Caco-2 (cell line): ENCODE data around the gene PTGES3. TPM values are rescaled to one million over a fixed set of nuclear protein-coding genes. Genes with fewer than 3 reads are reported as not detected.

ENCODE experiments used
- BruUV-seq: library from RNA; stranded (reverse); fragments of 400-500 nt; replicated peaks from 2 replicates; lab custom pipeline; 2021; lab: Mats Ljungman, UMichigan
- CTCF ChIA-PET: fragments of 300-600 bp; sonication (Branson Sonifier 250); formaldehyde crosslinking; loops from one replicate; lab custom pipeline; 2022; ENCODE audit warnings: antibody characterized with exemption; lab: Charles Lee
- POLR2A ChIA-PET: fragments of 300-600 bp; sonication (Branson Sonifier 250); formaldehyde crosslinking; loops from one replicate; lab custom pipeline; 2022; ENCODE audit warnings: antibody characterized with exemption; lab: Charles Lee
- DNase-seq, 2 experiments: peaks; one replicate each; pipeline versions ENCODE4 v3.0.0 to v3.0.0-alpha.2; 2020 to 2022
- H3K27me3 ChIP-seq: replicated peaks from 2 replicates; pipeline ENCODE4 v1.6.0; 2011; ENCODE audit warnings: low read length; ENCODE audit not compliant: control insufficient read depth, insufficient read depth
- H3K36me3 ChIP-seq: 2 replicates; pipeline ENCODE4 v1.5.1; 2011; ENCODE audit warnings: low read length; ENCODE audit not compliant: control insufficient read depth, insufficient read depth
- H3K4me1 ChIP-seq: fragments of 250-450 bp; sonication (Bioruptor Pico); 2 replicates; pipeline ENCODE4 v1.5.1; 2020; ENCODE audit warnings: mild to moderate bottlenecking
- H3K4me3 ChIP-seq: 2 replicates; pipeline ENCODE4 v1.5.1; 2011; ENCODE audit warnings: low read depth, mild to moderate bottlenecking, control low read depth, low read length
- H3K9me3 ChIP-seq: fragments of 250-450 bp; sonication (Bioruptor Pico); 2 replicates; pipeline ENCODE4 v1.5.1; 2020; ENCODE audit warnings: mild to moderate bottlenecking, moderate library complexity
- H3K27ac Mint-ChIP-seq: one replicate; pipeline ENCODE4 v1.8.0; 2022; ENCODE audit warnings: mixed read lengths; ENCODE audit not compliant: unreplicated experiment
- H3K27me3 Mint-ChIP-seq: one replicate; pipeline ENCODE4 v1.8.0; 2022; ENCODE audit warnings: mixed read lengths; ENCODE audit not compliant: insufficient read depth, unreplicated experiment
- H3K36me3 Mint-ChIP-seq: one replicate; pipeline ENCODE4 v1.8.0; 2022; ENCODE audit warnings: mild to moderate bottlenecking, mixed read lengths; ENCODE audit not compliant: insufficient read depth, unreplicated experiment
- H3K4me1 Mint-ChIP-seq: one replicate; pipeline ENCODE4 v1.8.0; 2022; ENCODE audit warnings: low read depth, mixed read lengths; ENCODE audit not compliant: unreplicated experiment
- H3K4me3 Mint-ChIP-seq: one replicate; pipeline ENCODE4 v1.8.0; 2022; ENCODE audit warnings: mild to moderate bottlenecking, moderate library complexity, mixed read lengths; ENCODE audit not compliant: unreplicated experiment
- H3K9me3 Mint-ChIP-seq: one replicate; pipeline ENCODE4 v1.8.0; 2022; ENCODE audit warnings: mixed read lengths; ENCODE audit not compliant: unreplicated experiment
- intact Hi-C: fragments of 100-400 bp; cut with micrococcal nuclease; formaldehyde crosslinking; loops from one replicate; pipeline ENCODE4 v1.10.0; 2022; ENCODE audit not compliant: unreplicated experiment
- total RNA-seq: library from RNA; stranded (reverse); gene quantifications from 2 replicates; pipeline ENCODE4 v1.2.3, GENCODE V29; 2022
- TF ChIP-seq, protein P1 (sequence below), 2 experiments: fragments of 200-600 bp in 1 of 2; IDR thresholded peaks; 1 replicate in 1 of 2; 2 replicates in 1 of 2; pipeline versions ENCODE4 v1.5.1 to v1.8.0; 2011 to 2022; ENCODE audit warnings: antibody characterized with exemption in 1 of 2, control low read depth in 1 of 2, inconsistent platforms in 1 of 2, low read depth in 1 of 2, low read length in 1 of 2, mild to moderate bottlenecking in 1 of 2, moderate library complexity in 1 of 2; ENCODE audit not compliant: insufficient read depth in 1 of 2, severe bottlenecking in 1 of 2, unreplicated experiment in 1 of 2

The PTGES3 gene
- total RNA-seq, 1 experiment from 2014 or later: 242 TPM

DNA sequence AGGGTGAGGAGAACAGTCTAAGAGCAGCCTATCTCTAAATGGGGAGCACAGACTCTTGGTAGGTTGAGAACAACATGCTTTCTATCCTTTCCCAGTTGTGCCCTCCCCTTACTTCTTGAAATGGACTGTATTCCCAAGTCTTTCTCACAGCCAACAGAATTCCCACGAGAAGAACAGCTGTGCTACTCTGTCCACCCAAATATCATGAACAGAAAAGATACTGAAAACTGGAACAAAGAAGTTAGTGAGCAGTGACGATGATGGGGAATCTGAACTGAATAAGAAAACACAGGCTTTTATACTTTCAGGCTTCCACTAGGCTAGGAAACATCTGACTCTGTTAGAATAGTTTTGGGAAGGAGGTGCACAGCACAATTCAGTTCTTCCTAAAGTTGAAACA, 33.6 kb upstream of the PTGES3 start:
- Histone ChIP-seq H3K4me1 (peaks cover 32% of the 10 kb centered on the region), H3K27me3 (no peaks in the 10 kb centered on the region), H3K4me3 (no peak overlapping the region), H3K36me3 (peaks cover 1% of the 10 kb centered on the region), H3K9me3 (no peaks in the 10 kb centered on the region)
- H3K27ac Mint-ChIP-seq: no peak overlapping the region
- no peaks in the 10 kb centered on the region for H3K9me3 Mint-ChIP-seq
- peaks cover 81% of the 10 kb centered on the region for H3K36me3 Mint-ChIP-seq
- no TSS peak for BruUV-seq
- no peak for DNase-seq
- POLR2A ChIA-PET: interaction anchor here (3.7 kb wide), 1 partner anchor 33 kb away, joined by 29 read pairs; the partner anchor contains the start of gene PTGES3
- TF ChIP-seq, protein P1, sequence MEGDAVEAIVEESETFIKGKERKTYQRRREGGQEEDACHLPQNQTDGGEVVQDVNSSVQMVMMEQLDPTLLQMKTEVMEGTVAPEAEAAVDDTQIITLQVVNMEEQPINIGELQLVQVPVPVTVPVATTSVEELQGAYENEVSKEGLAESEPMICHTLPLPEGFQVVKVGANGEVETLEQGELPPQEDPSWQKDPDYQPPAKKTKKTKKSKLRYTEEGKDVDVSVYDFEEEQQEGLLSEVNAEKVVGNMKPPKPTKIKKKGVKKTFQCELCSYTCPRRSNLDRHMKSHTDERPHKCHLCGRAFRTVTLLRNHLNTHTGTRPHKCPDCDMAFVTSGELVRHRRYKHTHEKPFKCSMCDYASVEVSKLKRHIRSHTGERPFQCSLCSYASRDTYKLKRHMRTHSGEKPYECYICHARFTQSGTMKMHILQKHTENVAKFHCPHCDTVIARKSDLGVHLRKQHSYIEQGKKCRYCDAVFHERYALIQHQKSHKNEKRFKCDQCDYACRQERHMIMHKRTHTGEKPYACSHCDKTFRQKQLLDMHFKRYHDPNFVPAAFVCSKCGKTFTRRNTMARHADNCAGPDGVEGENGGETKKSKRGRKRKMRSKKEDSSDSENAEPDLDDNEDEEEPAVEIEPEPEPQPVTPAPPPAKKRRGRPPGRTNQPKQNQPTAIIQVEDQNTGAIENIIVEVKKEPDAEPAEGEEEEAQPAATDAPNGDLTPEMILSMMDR (IDR thresholded peaks at IDR 0.05; ENCODE audit: insufficient read depth in 1 of 2, low read depth in 1 of 2, low read length in 1 of 2, severe bottlenecking in 1 of 2, unreplicated experiment in 1 of 2): no peak
- H3K4me1 Mint-ChIP-seq: peaks cover 46% of the 10 kb centered on the region
- intact Hi-C loops: loop anchor here (5.0 kb wide), 1 partner anchor 84 kb away; no protein-coding TSS in a partner anchor
- H3K27me3 Mint-ChIP-seq: no peaks in the 10 kb centered on the region
- CTCF ChIA-PET: no interaction called here
- H3K4me3 Mint-ChIP-seq: peak overlapping the region; percentile 99

DNA sequence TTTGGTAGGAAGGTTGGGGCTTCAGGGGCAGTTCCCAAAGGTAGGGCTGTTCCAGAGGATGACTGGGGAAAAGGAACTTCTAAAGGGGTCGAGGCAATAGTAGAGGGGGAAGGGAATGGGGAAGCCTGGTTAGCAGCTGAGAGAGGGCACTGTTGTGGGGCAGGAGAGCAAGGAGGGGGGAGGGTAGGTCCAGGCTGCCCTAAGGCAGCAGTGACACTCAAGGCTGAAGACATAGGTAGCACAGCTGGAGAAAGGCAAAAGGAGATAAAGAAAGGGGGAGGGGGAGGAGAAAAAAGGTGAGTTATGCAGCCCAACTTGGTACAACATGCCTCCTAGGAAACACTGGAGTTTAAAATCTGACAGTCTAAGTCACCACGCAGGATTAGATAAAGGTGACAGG, 33.1 kb upstream of the PTGES3 start:
- Histone ChIP-seq H3K4me1 (peaks cover 32% of the 10 kb centered on the region), H3K4me3 (no peak overlapping the region), H3K36me3 (peaks cover 1% of the 10 kb centered on the region), H3K9me3 (no peaks in the 10 kb centered on the region), H3K27me3 (no peaks in the 10 kb centered on the region)
- Mint-ChIP-seq H3K4me1 (peaks cover 46% of the 10 kb centered on the region), H3K4me3 (peak overlapping the region; percentile 22), H3K36me3 (peaks cover 82% of the 10 kb centered on the region), H3K27ac (no peak overlapping the region), H3K27me3 (no peaks in the 10 kb centered on the region), H3K9me3 (no peaks in the 10 kb centered on the region)
- TF ChIP-seq, protein P1 (IDR thresholded peaks at IDR 0.05; ENCODE audit: insufficient read depth in 1 of 2, low read depth in 1 of 2, low read length in 1 of 2, severe bottlenecking in 1 of 2, unreplicated experiment in 1 of 2): no peak
- ChIA-PET CTCF (no interaction called here), POLR2A (interaction anchor here (3.7 kb wide), 1 partner anchor 33 kb away, joined by 29 read pairs; the partner anchor contains the start of gene PTGES3)
- intact Hi-C loops: loop anchor here (5.0 kb wide), 1 partner anchor 84 kb away; no protein-coding TSS in a partner anchor
- DNase-seq: no peak
- BruUV-seq: no TSS peak

GRCh38 chr12:56720731-56721151, 32.7 kb upstream of the PTGES3 start:
- H3K27ac Mint-ChIP-seq: peak overlapping the region; percentile 9
- peaks cover 87% of the 10 kb centered on the region for H3K36me3 Mint-ChIP-seq
- no peaks in the 10 kb centered on the region for H3K27me3 Mint-ChIP-seq
- CTCF ChIA-PET: no interaction called here
- H3K4me1 Mint-ChIP-seq: peaks cover 42% of the 10 kb centered on the region
- no peaks in the 10 kb centered on the region for H3K9me3 Mint-ChIP-seq
- BruUV-seq: no TSS peak
- no peak overlapping the region for H3K4me3 ChIP-seq
- H3K9me3 ChIP-seq: no peaks in the 10 kb centered on the region
- no peaks in the 10 kb centered on the region for H3K27me3 ChIP-seq
- POLR2A ChIA-PET: interaction anchor here (3.7 kb wide), 1 partner anchor 32 kb away, joined by 29 read pairs; the partner anchor contains the start of gene PTGES3
- H3K36me3 ChIP-seq: peaks cover 1% of the 10 kb centered on the region
- DNase-seq: no peak
- intact Hi-C loops: loop anchor here (5.0 kb wide), 1 partner anchor 83 kb away; no protein-coding TSS in a partner anchor
- TF ChIP-seq, protein P1 (IDR thresholded peaks at IDR 0.05; ENCODE audit: insufficient read depth in 1 of 2, low read depth in 1 of 2, low read length in 1 of 2, severe bottlenecking in 1 of 2, unreplicated experiment in 1 of 2): no peak
- peaks cover 32% of the 10 kb centered on the region for H3K4me1 ChIP-seq
- peak overlapping the region; percentile 22 for H3K4me3 Mint-ChIP-seq
